H1 (cell line): ENCODE results near the gene CCL22. TPM values are rescaled to one million over a fixed set of nuclear protein-coding genes. Genes with fewer than 3 reads are reported as not detected.

Source experiments
- CTCF ChIA-PET: fragments of 300-600 bp; sonication (Branson Sonifier 250); formaldehyde crosslinking; loops from one replicate; lab custom pipeline; 2021; ENCODE audit not compliant: partially characterized antibody; lab: Charles Lee
- POLR2A ChIA-PET: fragments of 300-600 bp; sonication (Branson Sonifier 250); formaldehyde crosslinking; loops from one replicate; lab custom pipeline; 2021; ENCODE audit warnings: inconsistent platforms; ENCODE audit not compliant: partially characterized antibody; lab: Charles Lee
- DNase-seq, 2 experiments: peaks; one replicate each; pipeline versions ENCODE4 v3.0.0 to v3.0.0-alpha.2; 2010 to 2022; ENCODE audit warnings: low spot score in 2 of 2, low read depth in 1 of 2, mixed read lengths in 1 of 2
- FAIRE-seq: peaks from 2 replicates; lab custom pipeline; 2011; peaks lifted over from hg19 to GRCh38; lab: Jason Lieb, UNC
- H2AFZ ChIP-seq: 2 replicates; pipeline ENCODE4 v1.8.1; 2012; ENCODE audit warnings: low read length, inconsistent platforms
- H2AK5ac ChIP-seq: 2 replicates; pipeline ENCODE4 v1.6.1; 2013; ENCODE audit warnings: low read depth, low read length
- H2BK120ac ChIP-seq: replicated peaks from 2 replicates; pipeline ENCODE3; 2013; ENCODE audit warnings: low read depth, low read length, inconsistent platforms
- H2BK12ac ChIP-seq: 2 replicates; pipeline ENCODE4 v1.6.1; 2013; ENCODE audit warnings: low read depth, low read length
- H2BK15ac ChIP-seq: 2 replicates; pipeline ENCODE4 v1.6.1; 2013; ENCODE audit warnings: low read length
- H2BK20ac ChIP-seq: 2 replicates; pipeline ENCODE4 v1.6.1; 2013; ENCODE audit warnings: low read length
- H2BK5ac ChIP-seq: 2 replicates; pipeline ENCODE4 v1.6.1; 2013; ENCODE audit warnings: low read depth, low read length
- H3K14ac ChIP-seq: 2 replicates; pipeline ENCODE4 v1.6.1; 2013; ENCODE audit warnings: inconsistent platforms; ENCODE audit not compliant: insufficient read length
- H3K18ac ChIP-seq: 2 replicates; pipeline ENCODE4 v1.6.1; 2013; ENCODE audit warnings: low read length; ENCODE audit errors: extremely low read depth
- H3K23ac ChIP-seq: 2 replicates; pipeline ENCODE4 v1.6.1; 2013; ENCODE audit warnings: inconsistent platforms; ENCODE audit not compliant: insufficient read length
- H3K23me2 ChIP-seq: 2 replicates; pipeline ENCODE4 v1.6.1; 2013; ENCODE audit warnings: low read depth, low read length
- H3K27ac ChIP-seq: 2 replicates; pipeline ENCODE4 v1.6.1; 2011; ENCODE audit warnings: low read depth, low read length, inconsistent platforms
- H3K27me3 ChIP-seq, 4 experiments: replicated peaks in 1 of 4; 1 replicate in 1 of 4; 2 replicates in 3 of 4; pipeline versions ENCODE4 v1.6.1 to v1.8.1; 2011 to 2013; ENCODE audit warnings: low read length in 3 of 4, mild to moderate bottlenecking in 3 of 4, inconsistent platforms in 2 of 4, mixed read lengths in 2 of 4, moderate library complexity in 1 of 4; ENCODE audit not compliant: control insufficient read depth in 3 of 4, insufficient read depth in 3 of 4; ENCODE audit errors: extremely low read depth in 1 of 4
- H3K36me3 ChIP-seq, 4 experiments: 2 replicates each; pipeline versions ENCODE4 v1.6.1 to v1.8.1; 2011 to 2013; ENCODE audit warnings: mild to moderate bottlenecking in 4 of 4, low read length in 3 of 4, moderate library complexity in 2 of 4, control low read depth in 1 of 4, inconsistent platforms in 1 of 4; ENCODE audit not compliant: insufficient read depth in 4 of 4, control insufficient read depth in 2 of 4
- H3K4ac ChIP-seq: replicated peaks from 2 replicates; pipeline ENCODE3; 2013; ENCODE audit warnings: low read length, low read depth, mixed read lengths, inconsistent platforms; ENCODE audit not compliant: insufficient read length
- H3K4me1 ChIP-seq, 4 experiments: replicated peaks in 1 of 4; 1 replicate in 1 of 4; 2 replicates in 3 of 4; pipeline versions ENCODE4 v1.6.1 to v1.8.1; 2011 to 2013; ENCODE audit warnings: low read length in 3 of 4, inconsistent platforms in 2 of 4, mixed read lengths in 1 of 4; ENCODE audit not compliant: insufficient read depth in 4 of 4, control insufficient read depth in 3 of 4
- H3K4me2 ChIP-seq, 2 experiments: 2 replicates each; pipeline versions ENCODE4 v1.6.1 to v1.8.1; 2011 to 2013; ENCODE audit warnings: low read depth in 2 of 2, low read length in 2 of 2, control low read depth in 1 of 2, inconsistent platforms in 1 of 2, mild to moderate bottlenecking in 1 of 2; ENCODE audit not compliant: insufficient read depth in 1 of 2
- H3K4me3 ChIP-seq, 4 experiments: fragments of 200-600, 300-600 bp in 1 of 4; sonication (generic), shearing (Covaris generic), sonication (Bioruptor Twin) in 1 of 4; 2 replicates each; pipeline versions ENCODE4 v1.5.1 to v1.8.1; 2011 to 2016; ENCODE audit warnings: low read length in 4 of 4, low read depth in 3 of 4, control low read depth in 2 of 4, inconsistent platforms in 2 of 4, mild to moderate bottlenecking in 2 of 4, mixed read lengths in 1 of 4, moderate library complexity in 1 of 4; ENCODE audit not compliant: insufficient read depth in 2 of 4; ENCODE audit errors: extremely low read depth in 1 of 4
- H3K56ac ChIP-seq: replicated peaks from 2 replicates; pipeline ENCODE3; 2013; ENCODE audit warnings: low read depth, mild to moderate bottlenecking, mixed read lengths, low read length, inconsistent platforms; ENCODE audit not compliant: insufficient read length
- H3K79me1 ChIP-seq: 2 replicates; pipeline ENCODE4 v1.6.1; 2013; ENCODE audit warnings: low read depth, low read length, control low read depth
- H3K79me2 ChIP-seq, 2 experiments: 2 replicates each; pipeline versions ENCODE4 v1.6.1 to v1.8.1; 2012 to 2013; ENCODE audit warnings: low read length in 2 of 2, mild to moderate bottlenecking in 2 of 2, inconsistent platforms in 1 of 2; ENCODE audit not compliant: insufficient read depth in 2 of 2, control insufficient read depth in 1 of 2
- H3K9ac ChIP-seq, 4 experiments: replicated peaks in 1 of 4; 1 replicate in 1 of 4; 2 replicates in 3 of 4; pipeline versions ENCODE4 v1.6.1 to v1.8.1; 2011 to 2013; ENCODE audit warnings: low read depth in 3 of 4, low read length in 3 of 4, control low read depth in 2 of 4, mild to moderate bottlenecking in 2 of 4, moderate library complexity in 2 of 4, inconsistent platforms in 1 of 4; ENCODE audit errors: extremely low read depth in 1 of 4
- H3K9me3 ChIP-seq, 2 experiments: 2 replicates each; pipeline versions ENCODE4 v1.6.1 to v1.8.1; 2012 to 2013; ENCODE audit warnings: mild to moderate bottlenecking in 2 of 2, moderate library complexity in 2 of 2, control low read depth in 1 of 2, inconsistent platforms in 1 of 2, low read depth in 1 of 2, low read length in 1 of 2, mixed read lengths in 1 of 2; ENCODE audit not compliant: insufficient read depth in 2 of 2
- H4K20me1 ChIP-seq, 2 experiments: replicated peaks in 1 of 2; 2 replicates each; pipeline versions ENCODE3 to v1.8.1; 2011 to 2013; ENCODE audit warnings: inconsistent platforms in 2 of 2, low read length in 2 of 2, mild to moderate bottlenecking in 1 of 2; ENCODE audit not compliant: insufficient read depth in 2 of 2, control insufficient read depth in 1 of 2
- H4K5ac ChIP-seq: 2 replicates; pipeline ENCODE4 v1.6.1; 2013; ENCODE audit warnings: low read length, low read depth, mixed read lengths, inconsistent platforms; ENCODE audit not compliant: insufficient read length
- H4K8ac ChIP-seq: 2 replicates; pipeline ENCODE4 v1.8.0; 2013; ENCODE audit warnings: mild to moderate bottlenecking, moderate library complexity, low read length, inconsistent platforms; ENCODE audit not compliant: insufficient read depth; ENCODE audit errors: extremely low read depth
- H4K91ac ChIP-seq: replicated peaks from 2 replicates; pipeline ENCODE3; 2013; ENCODE audit warnings: low read length, mixed read lengths, inconsistent platforms; ENCODE audit not compliant: insufficient read length
- BACH1 ChIP-seq: IDR thresholded peaks from 2 replicates; pipeline ENCODE4 v1.6.1; 2012; ENCODE audit warnings: low read length, improper control_type of control experiment
- CHD1 ChIP-seq: IDR thresholded peaks from 2 replicates; pipeline ENCODE4 v1.6.1; 2012; ENCODE audit warnings: low read depth, low read length, improper control_type of control experiment
- GTF2F1 ChIP-seq: IDR thresholded peaks from 2 replicates; pipeline ENCODE4 v1.6.1; 2012; ENCODE audit warnings: low read depth, low read length, improper control_type of control experiment, borderline replicate concordance
- POLR2A ChIP-seq, 2 experiments: IDR thresholded peaks; 1 replicate in 1 of 2; 2 replicates in 1 of 2; pipeline ENCODE4 v1.6.1; 2011; ENCODE audit warnings: low read depth in 2 of 2, low read length in 2 of 2, mild to moderate bottlenecking in 2 of 2; ENCODE audit errors: control extremely low read depth in 1 of 2
- RFX5 ChIP-seq: IDR thresholded peaks from 2 replicates; pipeline ENCODE4 v1.6.1; 2011; ENCODE audit warnings: low read depth, low read length, improper control_type of control experiment, borderline replicate concordance
- TAF1 ChIP-seq: IDR thresholded peaks from 2 replicates; pipeline ENCODE4 v1.6.1; 2011; ENCODE audit warnings: mild to moderate bottlenecking, low read depth, low read length
- WGBS, 2 experiments: shearing (Covaris generic) in 1 of 2; methylation state at CpG; one replicate each; pipeline versions ENCODE4 v1.1.6 to v1.1.7; 2013 to 2015; ENCODE audit warnings: low lambda C conversion rate in 2 of 2, mixed read lengths in 2 of 2, inconsistent platforms in 1 of 2, low coverage in 1 of 2, missing lambda C conversion rate in 1 of 2; ENCODE audit not compliant: insufficient replicate concordance in 2 of 2, insufficient coverage in 1 of 2, insufficient read length in 1 of 2; ENCODE audit errors: extremely low coverage in 1 of 2, missing lambda C conversion rate in 1 of 2; 5-methylcytosine and 5-hydroxymethylcytosine counted together
- polyA plus RNA-seq, 7 experiments: library from polyadenylated mRNA; depleted of rRNA in 3 of 7; stranded (reverse) in 5 of 7; unstranded in 2 of 7; fragments of >200 nt in 5 of 7; fragments of 200-250 nt in 2 of 7; gene quantifications; 1 replicate in 5 of 7; 2 replicates in 1 of 7; 4 replicates in 1 of 7; pipeline versions ENCODE4 v1.2.1 to v1.2.3, GENCODE V29; 2011 to 2013; ENCODE audit warnings: missing spikeins in 2 of 7, mixed read lengths in 2 of 7
- total RNA-seq: library from RNA; stranded (reverse); fragmentation: NEBNext Ultra II Directional; extraction: Animal tissue kit (Norgen Biotek cat#: 25700); gene quantifications from 2 replicates; pipeline ENCODE4 v1.2.1, GENCODE V29; 2021

The CCL22 gene
- total and polyA plus RNA-seq, 2 of the 8 experiments (the other 6 are each of a cell fraction or from before 2014, with no cell fraction given), result not detected

GRCh38 chr16:57391300-57391699 is 32.7 kb downstream of the CCL22 start:
- H3K36me3 ChIP-seq, result no peaks in the 10 kb centered on the region
- H3K79me1 ChIP-seq, result no peaks in the 10 kb centered on the region
- no peaks in the 10 kb centered on the region for H3K79me2 ChIP-seq
- no peak overlapping the region for H4K91ac ChIP-seq
- ChIA-PET POLR2A (no interaction called here), CTCF (interaction anchor here (1.0 to 12.3 kb wide), 6 partner anchors 10 to 77 kb away, joined by 3 to 71 read pairs (median 4); partner anchors contain the start of genes CCL17 and CX3CL1)
- 82% methylated on average over 4 of the region's 4 CpGs; no CpG with 5 or more reads in 1 of the 2 experiments for WGBS, 2 experiments
- no peak overlapping the region for H4K5ac ChIP-seq
- no peak overlapping the region for H3K14ac ChIP-seq
- no peaks in the 10 kb centered on the region; a peak in 1 of 7 replicates for H3K27me3 ChIP-seq
- H2BK12ac ChIP-seq, result no peak overlapping the region
- no peaks in the 10 kb centered on the region for H3K9me3 ChIP-seq
- no peak overlapping the region for H3K9ac ChIP-seq
- no peak overlapping the region for H3K27ac ChIP-seq
- H2BK20ac ChIP-seq, result no peak overlapping the region
- DNase-seq (no peak), FAIRE-seq (no peak)
- H4K20me1 ChIP-seq, result peaks cover 0 to 8% of the 10 kb centered on the region in 2 experiments
- H3K18ac ChIP-seq, result no peak overlapping the region
- no peak overlapping the region for H3K4me3 ChIP-seq
- H2BK5ac ChIP-seq, result no peak overlapping the region
- no peak overlapping the region for H3K4ac ChIP-seq
- no peak overlapping the region for H2BK120ac ChIP-seq
- no peak overlapping the region for H3K4me2 ChIP-seq
- H2AFZ ChIP-seq, result no peak overlapping the region
- peaks cover 0 to 2% (median 1%) of the 10 kb centered on the region in 4 experiments; a peak in 1 of 7 replicates for H3K4me1 ChIP-seq
- H3K23me2 ChIP-seq, result peaks cover 6% of the 10 kb centered on the region
- H3K56ac ChIP-seq, result no peak overlapping the region
- H3K23ac ChIP-seq, result no peak overlapping the region
- no peak overlapping the region for H2AK5ac ChIP-seq
- no peak overlapping the region for H2BK15ac ChIP-seq
- no peak overlapping the region for H4K8ac ChIP-seq
- TF ChIP-seq GTF2F1 (no peak), RFX5 (no peak), BACH1 (no peak), CHD1 (no peak), TAF1 (no peak), POLR2A (IDR thresholded peaks at IDR 0.05; ENCODE audit: control extremely low read depth in 1 of 2, low read depth in 2 of 2, low read length in 2 of 2) (no peak)
